GM12874 (cell line): ENCODE results near the gene PDK3.

Experiments
- CTCF ChIP-seq: IDR thresholded peaks from 2 replicates; pipeline ENCODE4 v1.5.1; 2011; ENCODE audit warnings: low read depth, mild to moderate bottlenecking, control low read depth, low read length, moderate library complexity; ENCODE audit not compliant: insufficient read depth

The PDK3 gene

GRCh38 chrX:24464836-24465531, at the start of gene PDK3:
Gene PDK3, plus strand, starts transcription at chrX:24465286. Its CDS starts 170 bp downstream, at chrX:24465456.
- no peak for TF ChIP-seq CTCF

GRCh38 chrX:24415921-24416320, 49.2 kb upstream of the PDK3 start:
- TF ChIP-seq CTCF: no peak

GRCh38 chrX:24423960-24424359, 41.1 kb upstream of the PDK3 start:
- no peak for TF ChIP-seq CTCF

- no peak for TF ChIP-seq CTCF
Measured at GRCh38 chrX:24424948-24425347, 40.1 kb upstream of the PDK3 start.

- no peak for TF ChIP-seq CTCF
Measured at GRCh38 chrX:24425806-24426205, 39.3 kb upstream of the PDK3 start.

GRCh38 chrX:24426340-24426913, 38.7 kb upstream of the PDK3 start:
- no peak for TF ChIP-seq CTCF

GRCh38 chrX:24426921-24427746, 38.0 kb upstream of the PDK3 start:
- TF ChIP-seq CTCF: no peak
